T47D (cell line): ENCODE results near the gene DNMT3L.
"Not testable (repeated sequence)": the region's sequence is repeated elsewhere in the genome, so short reads cannot be mapped to it uniquely, and the experiment has no call there.

Source experiments
- DNase-seq, 2 experiments: peaks; one replicate each; pipeline versions ENCODE4 v3.0.0 to v3.0.0-alpha.2; 2011 to 2012; ENCODE audit warnings: low read depth in 1 of 2, low spot score in 1 of 2
- JUND ChIP-seq: IDR thresholded peaks from 2 replicates; pipeline ENCODE4 v1.6.1; 2012; ENCODE audit warnings: low read depth
- in situ Hi-C: cut with HindIII; loops from 2 replicates; pipeline ENCODE4 v1.10.0; 2016; ENCODE audit warnings: low sequenced_read_pairs, low pct_unique_long_range_greater_than_20kb

The DNMT3L gene

GRCh38 chr21:44291936-44292811 is 30.5 kb upstream of the DNMT3L start:
- in situ Hi-C loops = no loop called here
- TF ChIP-seq JUND = no peak
- no peak for DNase-seq

GRCh38 chr21:44291078-44291935 is 29.6 kb upstream of the DNMT3L start:
- DNase-seq = no peak
- in situ Hi-C loops = no loop called here
- TF ChIP-seq JUND = no peak

GRCh38 chr21:44290327-44291077 is 28.8 kb upstream of the DNMT3L start:
- in situ Hi-C loops = no loop called here
- no peak for TF ChIP-seq JUND
- DNase-seq = no peak

GRCh38 chr21:44289381-44290010 is 27.8 kb upstream of the DNMT3L start:
- in situ Hi-C loops = no loop called here
- TF ChIP-seq JUND = no peak

GRCh38 chr21:44288251-44289110 is 26.8 kb upstream of the DNMT3L start:
- in situ Hi-C loops = no loop called here
- TF ChIP-seq JUND = no peak
- DNase-seq = no peak

More at GRCh38 chr21:44289381-44290010, 27.8 kb upstream of the DNMT3L start:
- no peak for DNase-seq

GRCh38 chr21:44286716-44287632 is 25.3 kb upstream of the DNMT3L start:
- TF ChIP-seq JUND = no peak
- in situ Hi-C loops = no loop called here
- no peak for DNase-seq

- no peak for TF ChIP-seq JUND
- no peak for DNase-seq
- in situ Hi-C loops = no loop called here
Observed at GRCh38 chr21:44286086-44286715, 24.5 kb upstream of the DNMT3L start.

GRCh38 chr21:44285138-44285992 is 23.7 kb upstream of the DNMT3L start, which contains the start of gene AIRE:
TSS of gene AIRE (plus strand) at chr21:44285876. CDS start at chr21:44286007, 131 bp downstream.
- in situ Hi-C loops = no loop called here

GRCh38 chr21:44283948-44284347 is 22.3 kb upstream of the DNMT3L start:
- in situ Hi-C loops = no loop called here
- no peak for TF ChIP-seq JUND
- no peak for DNase-seq

More at GRCh38 chr21:44285138-44285992, 23.7 kb upstream of the DNMT3L start, which contains the start of gene AIRE:
- DNase-seq = no peak
- no peak for TF ChIP-seq JUND

- DNase-seq, in situ Hi-C loops: not testable (repeated sequence)
Observed at GRCh38 chr21:44283211-44283785, 21.6 kb upstream of the DNMT3L start.
